GM21360 (cell line): Measurements from ENCODE around the gene OR8B8.
"Not testable (repeated sequence)": the region's sequence is repeated elsewhere in the genome, so short reads cannot be mapped to it uniquely, and the experiment has no call there.

Experiments used
- ATAC-seq: cut with Tn5 transposase; IDR thresholded peaks from one replicate; pipeline ENCODE4 v1.9.1; 2021; ENCODE audit warnings: mild to moderate bottlenecking, moderate library complexity; ENCODE audit not compliant: unreplicated experiment

OR8B8 gene

GRCh38 chr11:124442442-124442841 lies 3.1 kb downstream of the OR8B8 start:
- ATAC-seq: no peak

GRCh38 chr11:124441519-124441918 lies 4.0 kb downstream of the OR8B8 start:
- ATAC-seq: no peak

- no peak for ATAC-seq
Measured at GRCh38 chr11:124441081-124441480, 4.4 kb downstream of the OR8B8 start.

- no peak for ATAC-seq
Measured at GRCh38 chr11:124440608-124441007, 4.9 kb downstream of the OR8B8 start.

DNA sequence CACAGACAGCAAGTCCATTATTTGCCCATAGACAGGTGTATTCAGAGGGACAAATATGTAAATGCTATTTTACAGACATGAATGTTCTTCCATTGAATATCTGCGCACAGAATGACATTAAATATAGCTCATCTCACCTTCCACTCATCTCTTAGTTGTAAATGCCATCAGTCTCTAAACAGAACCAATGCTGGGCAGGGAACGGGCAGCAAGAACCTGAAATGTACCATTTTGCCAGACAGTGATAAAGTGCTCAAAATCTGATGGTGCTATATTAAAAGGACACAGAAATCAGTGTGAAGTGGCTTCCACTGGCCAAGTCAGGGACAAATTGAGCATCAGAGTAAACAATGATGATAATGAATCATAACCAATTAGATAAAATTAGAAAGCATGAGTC lies 10.8 kb downstream of the OR8B8 start:
- no peak for ATAC-seq

DNA sequence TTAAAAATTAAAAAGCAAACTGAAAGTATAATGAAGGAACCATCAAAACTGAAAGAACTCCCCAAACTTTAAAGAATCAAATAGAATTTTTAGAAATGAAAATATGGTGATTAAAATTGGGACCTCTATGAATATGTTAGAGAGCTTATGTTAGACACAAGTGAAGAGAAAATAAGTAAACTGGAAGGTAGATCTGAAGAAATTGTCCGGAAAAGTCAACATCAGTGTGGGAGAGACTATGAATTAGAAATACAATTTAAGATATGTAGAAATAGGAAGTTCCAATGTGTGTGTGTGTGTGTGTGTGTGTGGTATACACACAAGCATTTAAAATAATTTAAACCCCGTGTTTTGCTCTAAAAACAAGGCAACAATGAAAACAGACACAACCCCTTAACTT lies 15.9 kb downstream of the OR8B8 start:
- no peak for ATAC-seq

- ATAC-seq: no peak
Measured at GRCh38 chr11:124424384-124424921, 21.0 kb downstream of the OR8B8 start, which contains the start of gene OR8B4. OR8B4 (minus strand) TSS chr11:124424871; CDS start chr11:124424871, 0 bp downstream.

DNA sequence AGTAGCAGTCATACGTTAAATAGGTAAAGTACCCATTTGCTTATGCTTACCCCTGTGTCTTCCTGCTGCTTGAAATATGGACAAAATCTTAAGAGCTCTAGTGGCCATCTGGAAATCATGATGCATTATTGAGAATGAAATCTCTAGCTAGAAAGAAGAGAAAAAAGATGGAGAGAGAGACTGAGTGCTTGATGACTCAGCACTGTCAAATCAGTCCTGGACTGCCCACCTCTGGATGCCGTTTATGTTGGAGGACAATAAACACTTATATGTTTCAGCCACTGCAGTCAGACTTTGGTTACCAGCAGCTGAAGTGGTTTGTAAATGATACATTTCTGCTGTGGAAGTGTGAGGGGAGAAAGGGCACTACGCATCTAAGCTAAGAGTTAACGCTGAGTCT lies 24.5 kb downstream of the OR8B8 start:
- no peak for ATAC-seq

- no peak for ATAC-seq
Measured at GRCh38 chr11:124415356-124415923, 30.1 kb downstream of the OR8B8 start.

GRCh38 chr11:124409906-124410305 lies 35.6 kb downstream of the OR8B8 start:
- ATAC-seq: no peak

- ATAC-seq: no peak
Measured at GRCh38 chr11:124405581-124405980, 39.9 kb downstream of the OR8B8 start.

DNA sequence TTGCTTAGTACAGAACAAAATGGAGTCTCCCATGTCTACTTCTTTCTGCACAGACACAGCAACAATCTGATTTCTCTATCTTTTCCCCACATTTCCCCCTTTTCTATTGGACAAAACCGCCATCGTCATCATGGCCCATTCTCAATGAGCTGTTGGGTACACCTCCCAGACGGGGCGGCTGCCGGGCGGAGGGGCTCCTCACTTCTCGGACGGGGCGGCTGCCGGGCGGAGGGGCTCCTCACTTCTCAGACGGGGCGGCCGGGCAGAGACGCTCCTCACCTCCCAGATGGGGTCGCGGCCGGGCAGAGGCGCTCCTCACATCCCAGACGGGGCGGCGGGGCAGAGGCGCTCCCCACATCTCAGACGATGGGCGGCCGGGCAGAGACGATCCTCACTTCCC lies 42.3 kb downstream of the OR8B8 start:
- ATAC-seq: not testable (repeated sequence)

- ATAC-seq: peak; percentile 99
Measured at GRCh38 chr11:124402326-124402922, 43.1 kb downstream of the OR8B8 start.

DNA sequence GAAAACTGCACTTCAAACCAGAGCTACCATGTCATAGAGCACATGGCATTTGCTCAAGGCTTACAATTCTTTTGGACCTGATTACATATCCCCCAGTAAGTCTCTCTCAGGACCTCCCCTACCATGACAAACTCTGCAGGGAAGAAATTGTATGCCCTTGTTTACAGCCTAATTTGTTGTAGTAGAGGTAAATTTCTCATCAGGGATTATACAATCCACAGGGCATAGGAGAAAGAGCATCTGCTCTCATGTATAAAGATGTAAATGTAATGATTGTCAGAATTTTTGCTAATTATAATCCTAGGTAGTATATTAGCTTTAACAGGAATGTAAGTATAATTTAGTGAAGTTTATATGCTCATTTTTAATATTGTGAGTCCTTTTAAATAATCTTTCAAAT lies 46.6 kb downstream of the OR8B8 start, which contains the start of gene OR8B3:
TSS of gene OR8B3 (minus strand) at position 101 of the 400 bp plus-strand sequence. CDS start 1,673 bp downstream, outside the sequence.
- ATAC-seq: no peak

DNA sequence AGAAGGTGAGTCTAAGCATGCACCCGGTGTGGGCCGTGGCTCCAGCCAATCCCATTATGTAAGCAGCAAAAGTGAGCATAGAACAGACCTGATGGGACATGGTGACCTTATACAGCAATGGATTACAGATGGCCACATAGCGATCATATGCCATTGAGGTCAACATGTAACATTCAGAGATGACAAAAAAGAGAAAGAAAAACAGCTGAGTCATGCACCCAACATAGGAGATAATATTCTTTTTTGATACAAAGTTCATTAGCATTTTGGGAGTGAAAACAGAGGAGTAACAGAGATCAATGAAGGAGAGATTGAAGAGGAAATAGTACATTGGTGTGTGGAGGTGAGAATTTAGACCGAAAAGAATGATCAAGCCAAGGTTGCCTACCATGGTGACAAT lies 48.6 kb downstream of the OR8B8 start:
- ATAC-seq: not testable (repeated sequence)

GRCh38 chr11:124394408-124394807 lies 51.1 kb downstream of the OR8B8 start:
- ATAC-seq: no peak
